GM12865 (cell line): ENCODE measurements around the gene HELZ2.

Experiments used
- DNase-seq: peaks from one replicate; pipeline ENCODE4 v3.0.0; 2010; ENCODE audit warnings: low read depth
- H3K4me3 ChIP-seq: 2 replicates; pipeline ENCODE4 v1.5.1; 2011; ENCODE audit warnings: mild to moderate bottlenecking, low read depth, low read length, control low read depth
- CTCF ChIP-seq: IDR thresholded peaks from 2 replicates; pipeline ENCODE4 v1.5.1; 2011; ENCODE audit warnings: low read length, control low read depth, low read depth, inconsistent platforms; ENCODE audit not compliant: insufficient read depth; ENCODE audit errors: missing control alignments

Gene HELZ2

GRCh38 chr20:63574156-63574828, at the start of gene HELZ2:
Gene HELZ2, minus strand, starts transcription at chr20:63574239. Its CDS starts 1,854 bp downstream, at chr20:63572385.
- DNase-seq = peak; percentile 75
- H3K4me3 ChIP-seq = peak within 1 kb of the TSS; percentile 83
- no peak for TF ChIP-seq CTCF

GRCh38 chr20:63622732-63623131, 48.7 kb upstream of the HELZ2 start:
- no peak for DNase-seq
- TF ChIP-seq CTCF = no peak
- H3K4me3 ChIP-seq = no peak overlapping the region

GRCh38 chr20:63622096-63622495, 48.1 kb upstream of the HELZ2 start:
- DNase-seq = no peak
- no peak for TF ChIP-seq CTCF

GRCh38 chr20:63620991-63621390, 47.0 kb upstream of the HELZ2 start:
- TF ChIP-seq CTCF = no peak
- DNase-seq = no peak
- H3K4me3 ChIP-seq = no peak overlapping the region

More at GRCh38 chr20:63622096-63622495, 48.1 kb upstream of the HELZ2 start:
- H3K4me3 ChIP-seq = no peak overlapping the region

- no peak for DNase-seq
- H3K4me3 ChIP-seq = no peak overlapping the region
- TF ChIP-seq CTCF = no peak
Observed at GRCh38 chr20:63619505-63619904, 45.5 kb upstream of the HELZ2 start.

GRCh38 chr20:63619086-63619485, 45.0 kb upstream of the HELZ2 start:
- no peak for DNase-seq
- TF ChIP-seq CTCF = no peak
- H3K4me3 ChIP-seq = no peak overlapping the region
